WTC11 (cell line): Measurements from ENCODE around the gene HMX2. TPM values are rescaled to one million over a fixed set of nuclear protein-coding genes. Genes with fewer than 3 reads are reported as not detected.

ENCODE experiments used
- ATAC-seq: fragments of 200-7000 bp; cut with Tn5 transposase; 2 replicates; pipeline ENCODE4 v1.10.0; 2021; ENCODE audit warnings: mild to moderate bottlenecking, moderate library complexity
- CTCF ChIA-PET: fragments of 300-600 bp; sonication (Branson Sonifier 250); formaldehyde crosslinking; loops from one replicate; lab custom pipeline; 2021; ENCODE audit warnings: antibody characterized with exemption; lab: Charles Lee
- POLR2A ChIA-PET: fragments of 350-600 bp; sonication (Branson Sonifier 250); formaldehyde crosslinking; loops from one replicate; lab custom pipeline; 2021; ENCODE audit warnings: antibody characterized with exemption; lab: Charles Lee
- DNase-seq: peaks from one replicate; pipeline ENCODE4 v3.0.0; 2021; ENCODE audit warnings: low spot score
- H3K27ac Mint-ChIP-seq: 2 replicates; pipeline ENCODE4 v1.8.0; 2021; ENCODE audit warnings: mixed read lengths
- H3K27me3 Mint-ChIP-seq: 2 replicates; pipeline ENCODE4 v1.8.0; 2021; ENCODE audit warnings: low read depth, mild to moderate bottlenecking, moderate library complexity, mixed read lengths
- H3K36me3 Mint-ChIP-seq: 2 replicates; pipeline ENCODE4 v1.8.0; 2021; ENCODE audit warnings: mixed read lengths
- H3K4me1 Mint-ChIP-seq: 2 replicates; pipeline ENCODE4 v1.8.0; 2022; ENCODE audit warnings: mixed read lengths
- H3K4me3 Mint-ChIP-seq: 2 replicates; pipeline ENCODE4 v1.8.0; 2021; ENCODE audit warnings: mild to moderate bottlenecking, moderate library complexity, mixed read lengths
- H3K9me3 Mint-ChIP-seq: 2 replicates; pipeline ENCODE4 v1.8.0; 2021; ENCODE audit warnings: mixed read lengths
- ATF2 ChIP-seq: sonication (generic); formaldehyde crosslinking; IDR thresholded peaks from 2 replicates; pipeline ENCODE4 v1.8.1; 2022; ENCODE audit warnings: low read depth, missing genetic modification reagents, borderline replicate concordance
- E2F1 ChIP-seq: sonication (generic); formaldehyde crosslinking; IDR thresholded peaks from 2 replicates; pipeline ENCODE4 v1.8.0; 2022; ENCODE audit warnings: mild to moderate bottlenecking, missing genetic modification reagents
- GABPB1 ChIP-seq: sonication (generic); formaldehyde crosslinking; IDR thresholded peaks from 2 replicates; pipeline ENCODE4 v1.8.1; 2023; ENCODE audit warnings: mild to moderate bottlenecking, missing genetic modification reagents
- MLX ChIP-seq: sonication (generic); formaldehyde crosslinking; IDR thresholded peaks from 2 replicates; pipeline ENCODE4 v1.8.1; 2023; ENCODE audit warnings: mild to moderate bottlenecking, missing genetic modification reagents, moderate library complexity
- PRRX2 ChIP-seq: fragments of 250-450 bp; sonication (Bioruptor Pico); IDR thresholded peaks from 2 replicates; pipeline ENCODE4 v1.8.0; 2021; ENCODE audit warnings: mild to moderate bottlenecking
- SOX15 ChIP-seq: fragments of 250-450 bp; sonication (Bioruptor Pico); IDR thresholded peaks from 2 replicates; pipeline ENCODE4 v1.9.0; 2021; ENCODE audit warnings: mild to moderate bottlenecking
- SP1 ChIP-seq: sonication (generic); formaldehyde crosslinking; conservative IDR thresholded peaks from 2 replicates; pipeline ENCODE4 v1.8.1; 2022; ENCODE audit warnings: missing genetic modification reagents
- TCF7 ChIP-seq: sonication (generic); formaldehyde crosslinking; IDR thresholded peaks from 2 replicates; pipeline ENCODE4 v1.8.0; 2022; ENCODE audit warnings: mild to moderate bottlenecking, low read depth, missing genetic modification reagents, moderate library complexity
- USF2 ChIP-seq: sonication (generic); formaldehyde crosslinking; IDR thresholded peaks from 2 replicates; pipeline ENCODE4 v1.8.1; 2023; ENCODE audit warnings: mild to moderate bottlenecking, missing genetic modification reagents, moderate library complexity
- ZBTB21 ChIP-seq: sonication (generic); formaldehyde crosslinking; IDR thresholded peaks from 2 replicates; pipeline ENCODE4 v1.8.1; 2023; ENCODE audit warnings: mild to moderate bottlenecking, missing genetic modification reagents, borderline replicate concordance
- ZMAT4 ChIP-seq: fragments of 250-450 bp; sonication (Bioruptor Pico); IDR thresholded peaks from 2 replicates; pipeline ENCODE4 v1.9.0; 2021; ENCODE audit warnings: mild to moderate bottlenecking
- ZNF219 ChIP-seq: sonication (generic); formaldehyde crosslinking; IDR thresholded peaks from 2 replicates; pipeline ENCODE4 v1.8.0; 2023; ENCODE audit warnings: missing genetic modification reagents, mild to moderate bottlenecking, borderline replicate concordance
- ZNF317 ChIP-seq: sonication (generic); formaldehyde crosslinking; IDR thresholded peaks from 2 replicates; pipeline ENCODE4 v1.8.1; 2023; ENCODE audit warnings: low read depth, mild to moderate bottlenecking, moderate library complexity, missing genetic modification reagents, borderline replicate concordance
- ZNF396 ChIP-seq: fragments of 250-450 bp; sonication (Bioruptor Pico); IDR thresholded peaks from 2 replicates; pipeline ENCODE4 v1.8.0; 2021; ENCODE audit warnings: mild to moderate bottlenecking, moderate library complexity, borderline replicate concordance
- ZNF416 ChIP-seq: fragments of 250-450 bp; sonication (Bioruptor Pico); IDR thresholded peaks from 2 replicates; pipeline ENCODE4 v1.9.0; 2021; ENCODE audit warnings: mild to moderate bottlenecking, inconsistent platforms
- ZNF532 ChIP-seq: fragments of 250-450 bp; sonication (Bioruptor Pico); IDR thresholded peaks from 2 replicates; pipeline ENCODE4 v1.9.0; 2021; ENCODE audit warnings: mild to moderate bottlenecking, borderline replicate concordance
- total RNA-seq: library from RNA; stranded (reverse); gene quantifications from 3 replicates; pipeline ENCODE4 v1.2.3, GENCODE V29; 2021

The HMX2 gene
- total RNA-seq, 1 experiment from 2014 or later: 0.59 TPM

GRCh38 chr10:123180101-123181090 lies 32.5 kb downstream of the HMX2 start:
- DNase-seq (no peak), ATAC-seq (no peak)
- Mint-ChIP-seq H3K27ac (no peak overlapping the region), H3K36me3 (peaks cover 41% of the 10 kb centered on the region), H3K4me3 (no peak overlapping the region), H3K9me3 (peaks cover 32% of the 10 kb centered on the region), H3K27me3 (no peaks in the 10 kb centered on the region), H3K4me1 (no peaks in the 10 kb centered on the region)
- CTCF ChIA-PET: interaction anchor here (0.7 kb wide), 1 partner anchor 1181 kb away, joined by 3 read pairs; no protein-coding TSS in a partner anchor
- no peak for TF ChIP-seq ZNF317 (CRISPR knock-in tag)
- TF ChIP-seq USF2 (CRISPR knock-in tag): no peak
- no peak for TF ChIP-seq GABPB1 (CRISPR knock-in tag)
- no peak for TF ChIP-seq SP1 (CRISPR knock-in tag)
- TF ChIP-seq E2F1 (CRISPR knock-in tag): no peak
- POLR2A ChIA-PET: no interaction called here

- H3K4me1 Mint-ChIP-seq: no peaks in the 10 kb centered on the region
- no peak overlapping the region for H3K4me3 Mint-ChIP-seq
- peaks cover 19% of the 10 kb centered on the region for H3K9me3 Mint-ChIP-seq
- ChIA-PET CTCF (no interaction called here), POLR2A (no interaction called here)
- no peak overlapping the region for H3K27ac Mint-ChIP-seq
- DNase-seq (no peak), ATAC-seq (no peak)
- peaks cover 21% of the 10 kb centered on the region for H3K36me3 Mint-ChIP-seq
- H3K27me3 Mint-ChIP-seq: no peaks in the 10 kb centered on the region
- no peak for TF ChIP-seq MLX
- no peak for TF ChIP-seq SP1 (CRISPR knock-in tag)
- no peak for TF ChIP-seq ZNF396
- TF ChIP-seq TCF7: no peak
- no peak for TF ChIP-seq ZNF532
- no peak for TF ChIP-seq ATF2 (CRISPR knock-in tag)
- no peak for TF ChIP-seq PRRX2 (CRISPR knock-in tag)
- no peak for TF ChIP-seq ZNF219
- TF ChIP-seq ZNF416: no peak
- no peak for TF ChIP-seq ZMAT4 (CRISPR knock-in tag)
- no peak for TF ChIP-seq SOX15
- no peak for TF ChIP-seq ZBTB21
These were observed 35.8 kb downstream of the HMX2 start for GRCh38 chr10:123183724-123184123.
